OCI-LY3 (cell line): ENCODE measurements around the gene DDAH2.

Source experiments
- H2AFZ ChIP-seq: fragments of 200-600, 300-600 bp; shearing (Covaris generic); 2 replicates; pipeline ENCODE4 v1.6.0; 2014; ENCODE audit warnings: antibody characterized with exemption, low read depth, low read length
- H3K27ac ChIP-seq: fragments of 200-600, 300-600 bp; sonication (generic); 2 replicates; pipeline ENCODE4 v1.5.1; 2014; ENCODE audit warnings: mild to moderate bottlenecking, low read length, moderate library complexity, mixed read lengths
- H3K27me3 ChIP-seq: fragments of 200-600, 300-600 bp; sonication (generic); 2 replicates; pipeline ENCODE4 v1.6.1; 2014; ENCODE audit warnings: low read depth, low read length, mixed read lengths
- H3K36me3 ChIP-seq: fragments of 200-600, 300-600 bp; sonication (generic); replicated peaks from 2 replicates; pipeline ENCODE3; 2014; ENCODE audit warnings: low read depth, low read length, mixed read lengths
- H3K4me1 ChIP-seq: fragments of 300-600, 200-600 bp; sonication (generic); 2 replicates; pipeline ENCODE4 v1.6.1; 2014; ENCODE audit warnings: low read length, mixed read lengths
- H3K4me2 ChIP-seq: fragments of 200-600, 300-600 bp; sonication (generic); 2 replicates; pipeline ENCODE4 v1.6.1; 2014; ENCODE audit warnings: low read length, mixed read lengths
- H3K4me3 ChIP-seq: fragments of 300-600, 200-600 bp; sonication (generic); 2 replicates; pipeline ENCODE4 v1.5.1; 2014; ENCODE audit warnings: antibody characterized with exemption, mild to moderate bottlenecking, low read length, moderate library complexity
- H3K79me2 ChIP-seq: fragments of 300-600, 200-600 bp; shearing (Covaris generic); 2 replicates; pipeline ENCODE4 v1.6.1; 2014; ENCODE audit warnings: mild to moderate bottlenecking, low read length, mixed read lengths
- H3K9ac ChIP-seq: fragments of 300-600, 200-600 bp; shearing (Covaris generic); 2 replicates; pipeline ENCODE4 v1.6.0; 2014; ENCODE audit warnings: mild to moderate bottlenecking, low read length, moderate library complexity
- H3K9me3 ChIP-seq: fragments of 200-600, 300-600 bp; shearing (Covaris generic); 2 replicates; pipeline ENCODE4 v1.6.1; 2014; ENCODE audit warnings: low read length, mixed read lengths; ENCODE audit not compliant: insufficient read depth
- H4K20me1 ChIP-seq: fragments of 200-600, 300-600 bp; sonication (generic); 2 replicates; pipeline ENCODE4 v1.6.1; 2016; ENCODE audit warnings: low read length, mixed read lengths; ENCODE audit not compliant: insufficient read depth
- CTCF ChIP-seq: fragments of 200-600, 300-600 bp; sonication (generic); IDR thresholded peaks from 2 replicates; pipeline ENCODE4 v1.5.1; 2014; ENCODE audit warnings: antibody characterized with exemption, low read length, low read depth
- EZH2phosphoT487 ChIP-seq: fragments of 200-600 bp; shearing (Covaris generic); IDR thresholded peaks from 2 replicates; pipeline ENCODE4 v1.6.1; 2018; ENCODE audit warnings: antibody characterized with exemption, mixed run types, low read depth

Gene DDAH2

GRCh38 chr6:31723245-31723979 is 5.7 kb downstream of the DDAH2 start, which contains the start of gene MPIG6B:
TSS of gene MPIG6B (plus strand) at chr6:31723373. CDS start at chr6:31723384, 11 bp downstream.
- no peak within 1 kb of the TSS for H3K9ac ChIP-seq
- H3K4me2 ChIP-seq = no peak within 1 kb of the TSS

GRCh38 chr6:31722173-31722572 is 6.9 kb downstream of the DDAH2 start:
- Histone ChIP-seq H4K20me1 (no peaks in the 10 kb centered on the region), H3K36me3 (peaks cover 13% of the 10 kb centered on the region), H3K27me3 (no peaks in the 10 kb centered on the region), H3K79me2 (no peaks in the 10 kb centered on the region), H2AFZ (no peak overlapping the region), H3K4me3 (no peak overlapping the region), H3K9me3 (no peaks in the 10 kb centered on the region), H3K9ac (no peak overlapping the region), H3K4me1 (peaks cover 2% of the 10 kb centered on the region), H3K4me2 (no peak overlapping the region), H3K27ac (no peak overlapping the region)
- TF ChIP-seq EZH2phosphoT487 (no peak), CTCF (no peak)

More at GRCh38 chr6:31723245-31723979, 5.7 kb downstream of the DDAH2 start, which contains the start of gene MPIG6B:
- TF ChIP-seq CTCF = no peak
- no peak for TF ChIP-seq EZH2phosphoT487
- Histone ChIP-seq H3K36me3 (peaks cover 15% of the 10 kb centered on the region), H3K4me1 (peaks cover 15% of the 10 kb centered on the region), H2AFZ (no peak within 1 kb of the TSS), H3K27me3 (no peaks in the 10 kb centered on the region), H4K20me1 (0 out of 2 replicates have a peak, but pooled peaks cover 5% of the 10 kb centered on the region), H3K27ac (no peak within 1 kb of the TSS), H3K4me3 (no peak within 1 kb of the TSS), H3K9me3 (no peaks in the 10 kb centered on the region), H3K79me2 (no peaks in the 10 kb centered on the region)

- TF ChIP-seq CTCF (no peak), EZH2phosphoT487 (no peak)
- no peaks in the 10 kb centered on the region for H4K20me1 ChIP-seq
- no peak within 1 kb of the TSS for H3K4me3 ChIP-seq
- H3K27me3 ChIP-seq = no peaks in the 10 kb centered on the region
- no peak within 1 kb of the TSS for H2AFZ ChIP-seq
- no peak within 1 kb of the TSS for H3K9ac ChIP-seq
- H3K9me3 ChIP-seq = no peaks in the 10 kb centered on the region
- no peaks in the 10 kb centered on the region for H3K4me1 ChIP-seq
- H3K4me2 ChIP-seq = no peak within 1 kb of the TSS
- H3K79me2 ChIP-seq = no peaks in the 10 kb centered on the region
- peaks cover 6% of the 10 kb centered on the region for H3K36me3 ChIP-seq
- no peak within 1 kb of the TSS for H3K27ac ChIP-seq
These were observed 7.6 kb downstream of the DDAH2 start, which contains the start of gene LY6G6C for GRCh38 chr6:31721351-31722020. TSS of gene LY6G6C (minus strand) at chr6:31721746. CDS start at chr6:31721679, 67 bp downstream.

GRCh38 chr6:31720196-31720770 is 8.8 kb downstream of the DDAH2 start:
- Histone ChIP-seq H3K4me1 (no peaks in the 10 kb centered on the region), H3K36me3 (no peaks in the 10 kb centered on the region), H3K79me2 (no peaks in the 10 kb centered on the region), H3K4me2 (no peak overlapping the region), H3K27ac (no peak overlapping the region), H4K20me1 (no peaks in the 10 kb centered on the region), H2AFZ (no peak overlapping the region), H3K9me3 (no peaks in the 10 kb centered on the region), H3K27me3 (no peaks in the 10 kb centered on the region), H3K9ac (no peak overlapping the region), H3K4me3 (no peak overlapping the region)
- TF ChIP-seq EZH2phosphoT487 (no peak), CTCF (no peak)
